ENCODE results near the gene EDC3. TPM values are rescaled to one million over a fixed set of nuclear protein-coding genes. Genes with fewer than 3 reads are reported as not detected.

Gene EDC3
- total RNA-seq, 4 donors from 2014 or later = 8.7 to 40.6 (median 17.9) TPM

- no peaks in the 10 kb centered on the region for H3K27me3 ChIP-seq
- H3K36me3 ChIP-seq = no peaks in the 10 kb centered on the region
- no peaks in the 10 kb centered on the region for H3K4me1 ChIP-seq
- H3K4me3 ChIP-seq = no peak overlapping the region
- intact Hi-C loops (cut with DNase I; ENCODE audit: low total_unique reads) = no loop called here
- no peak for DNase-seq
- no peaks in the 10 kb centered on the region for H3K9me3 ChIP-seq
- no peak overlapping the region for H3K27ac ChIP-seq
- no peak for TF ChIP-seq CTCF (IDR thresholded peaks at IDR 0.05)
- TF ChIP-seq POLR2A (IDR thresholded peaks at IDR 0.05) = no peak
These were observed 111.0 kb downstream of the EDC3 start for GRCh38 chr15:74584779-74585178.

- Histone ChIP-seq H3K4me3 (no peak overlapping the region), H3K27me3 (no peaks in the 10 kb centered on the region), H3K27ac (no peak overlapping the region), H3K4me1 (no peaks in the 10 kb centered on the region), H3K36me3 (no peaks in the 10 kb centered on the region), H3K9me3 (no peaks in the 10 kb centered on the region)
- intact Hi-C loops (cut with DNase I; ENCODE audit: low total_unique reads) = no loop called here
- DNase-seq = no peak
- no peak for TF ChIP-seq CTCF (IDR thresholded peaks at IDR 0.05)
- no peak for TF ChIP-seq POLR2A (IDR thresholded peaks at IDR 0.05)
These were observed 111.6 kb downstream of the EDC3 start for GRCh38 chr15:74584204-74584603.

Other genes with a start within 250 kb of the EDC3 start
- gene UBL7, start 234.9 kb downstream of the EDC3 start, total RNA-seq = 10 to 100 TPM; 15.4 to 60.6 (median 35.7) TPM
- gene ARID3B, start 154.8 kb downstream of the EDC3 start, total RNA-seq = 1 to 10 TPM; 1.5 to 8.8 (median 3.7) TPM
- 10 to 100 TPM; 33.0 to 90.4 (median 84.2) TPM for gene CLK3, start 80.2 kb downstream of the EDC3 start, total RNA-seq
- gene CYP1A1, start 29.5 kb upstream of the EDC3 start, total RNA-seq = 1 to 10 TPM in 1 of 4 donors, under 1 TPM in 1, not detected in 2; 0.29 to 6.2 TPM
- gene CYP1A2, start 52.8 kb upstream of the EDC3 start, total RNA-seq = not detected
- 10 to 100 TPM in 3 of 4 donors, 1 to 10 TPM in 1; 4.9 to 41.6 (median 26.4) TPM for gene CSK, start 86.1 kb upstream of the EDC3 start, total RNA-seq
- 1 to 10 TPM in 1 of 4 donors, not detected in 3; 1.5 TPM for gene LMAN1L, start 116.8 kb upstream of the EDC3 start, total RNA-seq
- not detected for gene CPLX3, start 130.6 kb upstream of the EDC3 start, total RNA-seq
- gene ULK3, start 147.1 kb upstream of the EDC3 start, total RNA-seq = 100 to 1,000 TPM in 1 of 4 donors, 10 to 100 TPM in 3; 29.0 to 105 (median 41.2) TPM
- gene SCAMP2, start 177.3 kb upstream of the EDC3 start, total RNA-seq = 10 to 100 TPM; 15.9 to 67.5 (median 33.0) TPM
- 10 to 100 TPM; 28.8 to 73.3 (median 33.7) TPM for gene MPI, start 194.0 kb upstream of the EDC3 start, total RNA-seq
- gene FAM219B, start 210.8 kb upstream of the EDC3 start, total RNA-seq = 100 to 1,000 TPM in 2 of 4 donors, 10 to 100 TPM in 2; 32.9 to 343 (median 86.5) TPM
- 10 to 100 TPM in 3 of 4 donors, 1 to 10 TPM in 1; 9.0 to 84.1 (median 46.6) TPM for gene COX5A, start 242.0 kb upstream of the EDC3 start, total RNA-seq